Superior temporal gyrus (tissue), 1 donor: Measurements from ENCODE around the gene MFSD11.
A peak's percentile ranks its signal among the peaks of the same experiment; 100 is the strongest.
"Not testable (repeated sequence)": the region's sequence is repeated elsewhere in the genome, so short reads cannot be mapped to it uniquely, and the experiment has no call there.

Experiments used
- DNase-seq: peaks from one replicate; pipeline ENCODE4 v3.0.0-alpha.2; 2016; ENCODE audit errors: extremely low spot score

MFSD11 gene

DNA sequence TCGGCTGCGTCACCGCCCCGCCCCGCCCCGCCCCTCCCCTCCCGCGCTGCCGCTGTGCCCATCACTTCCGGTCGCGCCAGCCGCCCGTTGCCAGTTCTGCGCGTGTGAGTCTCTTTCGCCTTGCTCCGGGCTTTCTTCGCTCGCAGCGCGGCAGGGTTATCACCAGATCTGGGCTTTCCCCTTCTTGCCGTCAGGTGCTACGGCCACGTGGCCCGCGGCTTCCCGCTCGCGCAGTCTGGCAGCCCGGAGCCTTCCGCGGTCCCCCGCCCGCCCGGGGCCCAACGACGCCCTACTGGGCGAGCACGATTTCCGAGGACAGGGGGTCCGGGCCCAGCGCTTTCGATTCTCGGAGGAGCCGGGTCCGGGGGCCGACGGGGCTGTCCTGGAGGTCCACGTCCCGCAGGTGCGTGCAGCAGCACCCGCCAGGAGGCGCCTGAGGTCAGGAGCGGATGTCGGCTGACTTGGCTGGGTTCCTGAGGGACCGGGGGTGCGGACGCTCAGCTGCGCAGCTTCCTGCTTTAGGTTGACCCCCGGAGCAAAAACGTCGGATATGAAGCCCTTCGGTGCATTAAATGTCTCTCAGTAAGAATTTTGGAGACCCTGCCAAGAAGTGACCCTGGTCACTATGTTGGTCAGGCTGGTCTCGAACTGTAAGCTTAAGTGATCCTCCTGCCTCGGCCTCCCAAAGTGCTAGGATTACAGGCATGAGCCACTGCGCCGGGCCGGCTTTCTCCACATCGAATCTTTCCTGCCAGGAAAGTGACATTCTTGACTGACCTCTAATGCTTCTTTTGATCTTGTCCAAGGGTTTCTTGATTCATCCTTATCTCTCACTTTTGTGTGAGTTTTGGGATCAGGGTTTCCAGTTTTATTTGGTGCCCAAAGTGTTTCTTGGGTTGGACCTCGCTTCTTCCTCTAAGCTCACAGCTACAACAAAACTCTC, 10.9 kb upstream of the MFSD11 start, which contains the start of gene METTL23:
TSS of gene METTL23 (plus strand) at position 64 of the 943 bp plus-strand sequence. CDS start 2,872 bp downstream, outside the sequence.
- peak; percentile 93 for DNase-seq

DNA sequence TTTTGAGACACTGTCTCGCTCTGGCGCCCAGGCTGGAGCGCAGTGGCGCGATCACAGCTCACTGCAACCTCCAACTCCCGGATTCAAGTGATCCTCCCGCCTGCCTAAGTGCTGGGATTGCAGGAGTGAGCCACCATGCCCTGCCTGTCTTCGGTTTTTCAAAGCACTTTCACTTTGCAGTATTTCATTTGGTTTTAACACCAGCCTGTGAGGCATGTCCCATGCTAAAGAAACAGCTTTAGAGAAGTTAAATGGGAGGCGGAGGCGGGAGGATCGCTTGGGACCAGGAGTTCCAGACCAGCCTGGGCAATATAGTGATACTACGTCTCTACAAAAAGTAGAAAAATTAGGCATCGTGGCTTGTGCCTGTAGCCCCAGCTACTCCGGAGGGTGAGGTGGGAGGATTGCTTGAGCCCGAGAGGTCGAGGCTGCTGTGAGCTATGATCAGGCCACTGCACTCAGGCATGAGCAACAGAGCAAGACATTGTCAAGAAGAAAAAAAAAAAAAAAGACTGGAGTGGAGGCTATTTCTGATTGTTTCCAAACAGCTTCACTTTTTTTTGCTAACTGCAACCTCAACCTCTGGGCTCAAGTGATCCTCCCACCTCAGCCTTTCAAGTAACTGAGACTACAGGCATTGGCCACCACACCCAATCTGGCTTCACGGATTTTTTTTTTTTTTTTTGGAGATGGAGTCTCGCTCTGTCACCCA, 10.0 kb upstream of the MFSD11 start:
- DNase-seq = no peak

DNA sequence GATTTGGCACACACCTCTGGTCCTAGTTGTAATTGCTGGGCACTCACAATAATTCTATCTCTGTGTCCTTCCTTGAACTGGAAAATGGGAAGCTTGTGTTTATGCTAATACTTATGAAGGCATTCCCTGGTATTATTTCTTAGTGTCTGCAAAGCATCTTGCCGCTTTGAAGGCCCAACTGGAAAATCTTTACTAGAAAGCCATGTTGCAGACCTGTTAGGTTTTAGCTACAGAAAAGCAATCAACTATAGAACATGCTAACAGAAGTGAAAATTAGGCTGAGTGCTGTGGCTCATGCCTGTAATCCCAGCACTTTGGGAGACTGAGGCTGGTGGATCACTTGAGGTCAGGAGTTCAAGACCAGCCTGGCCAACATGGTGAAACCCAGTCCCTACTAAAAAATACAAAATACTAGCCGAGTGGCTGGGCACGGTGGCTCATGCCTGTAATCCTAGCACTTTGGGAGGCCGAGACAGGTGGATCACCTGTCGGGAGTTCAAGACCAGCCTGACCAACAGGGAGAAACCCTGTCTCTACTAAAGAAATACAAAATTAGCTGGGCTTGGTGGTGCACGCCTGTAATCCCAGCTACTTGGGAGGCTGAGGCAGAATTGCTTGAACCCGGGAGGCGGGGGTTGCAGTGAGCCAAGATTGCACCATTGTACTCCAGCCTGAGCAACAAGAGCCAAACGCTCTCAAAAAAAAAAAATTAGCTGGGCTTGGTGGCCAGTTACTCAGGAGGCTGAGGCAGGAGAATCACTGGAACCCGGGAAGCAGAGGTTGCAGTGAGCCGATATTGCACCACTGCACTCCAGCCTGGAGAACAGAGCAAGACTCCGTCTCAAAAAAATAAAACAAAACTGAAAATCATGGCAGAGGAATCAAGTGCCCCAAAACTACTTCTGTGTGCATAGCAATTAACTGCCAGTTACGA, 5.9 kb upstream of the MFSD11 start:
- DNase-seq = not testable (repeated sequence)

DNA sequence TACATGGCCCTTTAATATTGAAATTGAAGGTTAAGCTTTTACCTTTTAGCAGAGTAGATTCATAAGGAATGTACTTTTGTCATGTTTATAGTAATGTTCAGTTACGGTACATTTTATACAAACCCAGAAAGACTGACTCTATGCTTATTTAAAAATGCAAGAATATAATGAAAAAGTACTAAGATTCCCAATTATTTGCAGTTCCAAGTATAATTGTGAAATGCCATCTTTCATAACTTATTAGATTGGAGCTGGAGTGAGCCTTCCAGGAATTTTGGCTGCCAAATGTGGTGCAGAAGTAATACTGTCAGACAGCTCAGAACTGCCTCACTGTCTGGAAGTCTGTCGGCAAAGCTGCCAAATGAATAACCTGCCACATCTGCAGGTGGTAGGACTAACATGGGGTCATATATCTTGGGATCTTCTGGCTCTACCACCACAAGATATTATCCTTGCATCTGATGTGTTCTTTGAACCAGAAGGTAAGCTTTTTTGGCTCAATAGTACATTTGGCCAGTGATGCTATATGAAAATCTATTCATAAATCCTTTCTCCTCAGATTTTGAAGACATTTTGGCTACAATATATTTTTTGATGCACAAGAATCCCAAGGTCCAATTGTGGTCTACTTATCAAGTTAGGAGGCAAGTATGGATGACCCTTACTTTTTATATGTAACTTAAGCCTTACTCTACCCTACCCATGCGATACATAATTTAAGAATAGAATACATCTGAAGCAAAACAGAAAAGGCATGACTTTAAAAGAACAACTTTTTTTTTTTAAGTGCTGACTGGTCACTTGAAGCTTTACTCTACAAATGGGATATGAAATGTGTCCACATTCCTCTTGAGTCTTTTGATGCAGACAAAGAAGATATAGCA, 4.9 kb upstream of the MFSD11 start:
- peak; percentile 27 for DNase-seq

DNA sequence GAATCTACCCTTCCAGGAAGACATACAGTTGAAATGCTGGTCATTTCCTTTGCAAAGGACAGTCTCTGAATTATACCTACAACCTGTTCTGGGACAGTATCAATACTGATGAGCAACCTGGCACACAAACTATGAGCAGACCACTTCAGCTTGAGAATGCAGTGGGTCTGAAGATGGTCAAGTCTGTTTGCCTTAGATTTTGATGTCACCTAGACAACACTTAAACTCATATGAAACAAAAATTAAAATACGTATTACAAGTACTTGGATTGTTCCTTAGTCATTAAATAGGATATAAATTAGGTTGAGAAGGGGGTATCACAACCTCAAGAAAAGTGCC, 4.3 kb upstream of the MFSD11 start:
- DNase-seq = no peak

DNA sequence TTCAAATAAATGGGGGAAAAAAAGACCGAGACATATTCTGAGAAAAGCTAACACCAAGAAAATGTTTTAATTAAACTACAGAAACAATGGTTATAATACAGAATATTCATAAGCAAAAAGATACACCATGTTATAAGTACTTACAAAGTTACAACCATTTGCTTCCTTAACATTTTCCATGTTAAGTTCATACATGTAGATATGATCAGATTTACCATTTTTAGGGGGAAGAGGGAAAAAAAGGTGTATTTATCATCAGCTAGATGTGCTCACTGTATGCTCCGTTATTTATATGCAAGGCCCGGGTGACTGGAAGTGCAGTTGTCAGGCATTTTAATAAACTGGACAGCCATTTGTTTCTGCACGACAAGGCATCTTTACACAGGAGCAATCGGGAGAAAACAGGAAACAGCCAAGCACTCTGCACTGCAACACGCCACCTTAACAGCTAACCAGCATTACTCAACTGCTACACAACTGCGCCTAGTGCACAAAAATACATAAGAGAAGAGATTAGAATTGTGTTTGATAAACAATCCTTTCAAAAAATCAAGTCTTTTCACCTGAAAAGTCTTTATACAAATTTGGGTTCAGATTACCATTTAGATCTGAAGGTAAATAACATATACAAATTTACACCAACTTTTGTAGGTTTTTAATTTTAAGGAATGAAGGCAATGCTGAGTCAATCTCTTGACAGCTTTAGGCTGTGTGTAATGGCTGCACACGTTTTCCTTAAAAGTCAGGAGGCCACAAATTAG, 3.7 kb upstream of the MFSD11 start:
- no peak for DNase-seq

DNA sequence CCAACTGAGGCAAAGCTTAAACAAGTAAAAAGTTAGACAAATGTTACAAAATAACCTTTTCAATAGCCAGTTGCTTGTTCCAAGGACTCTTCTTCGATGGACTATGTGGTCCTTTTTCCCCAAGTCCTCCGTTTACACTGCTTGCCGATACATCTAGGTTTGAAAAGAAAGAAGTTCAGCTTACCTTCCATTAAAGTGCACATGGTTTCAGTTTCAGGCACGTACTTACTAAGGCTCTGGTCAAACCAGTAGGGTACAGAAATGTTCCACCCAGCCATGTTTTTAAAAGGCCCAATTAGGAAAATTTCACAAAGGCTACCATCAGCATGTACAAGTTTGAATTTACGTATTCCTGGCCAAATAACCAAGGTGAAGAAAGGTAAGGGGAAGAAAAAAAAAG, 2.9 kb upstream of the MFSD11 start:
- peak; percentile 20 for DNase-seq

DNA sequence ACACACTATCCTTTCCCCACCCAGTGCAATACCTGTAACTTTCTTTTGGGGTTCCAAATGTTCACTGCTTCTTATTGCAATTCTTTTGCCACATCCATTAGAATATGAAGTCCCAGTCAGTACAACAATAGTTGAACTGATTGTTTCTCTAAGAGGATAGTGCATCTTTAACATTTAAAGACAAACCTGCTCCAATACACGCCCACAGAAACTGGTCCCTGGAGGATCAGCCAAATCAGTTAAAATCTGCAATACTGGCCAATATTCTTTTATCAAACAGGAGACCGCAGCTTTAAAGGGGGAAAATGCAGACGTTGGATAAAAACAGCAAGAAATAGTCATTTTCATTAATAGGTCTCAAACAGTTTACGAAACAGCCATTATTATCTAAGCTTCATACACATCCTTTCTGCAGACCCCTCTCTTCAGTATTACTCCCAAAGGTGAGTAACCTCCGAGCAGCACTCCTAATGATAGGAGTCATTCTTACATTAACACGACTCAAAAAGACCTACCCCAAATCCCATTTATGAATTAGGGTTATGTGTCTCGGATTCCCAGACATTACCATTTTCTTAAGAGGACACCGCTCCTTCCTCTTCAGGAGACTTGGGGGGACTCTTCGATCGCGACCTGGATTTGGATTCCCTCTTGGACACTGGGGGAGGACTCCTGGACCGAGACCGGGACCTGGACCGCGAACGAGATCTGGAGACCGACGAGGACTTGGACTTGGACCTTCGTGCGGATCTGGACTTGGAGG, 2.2 kb upstream of the MFSD11 start:
- DNase-seq = peak; percentile 60

DNA sequence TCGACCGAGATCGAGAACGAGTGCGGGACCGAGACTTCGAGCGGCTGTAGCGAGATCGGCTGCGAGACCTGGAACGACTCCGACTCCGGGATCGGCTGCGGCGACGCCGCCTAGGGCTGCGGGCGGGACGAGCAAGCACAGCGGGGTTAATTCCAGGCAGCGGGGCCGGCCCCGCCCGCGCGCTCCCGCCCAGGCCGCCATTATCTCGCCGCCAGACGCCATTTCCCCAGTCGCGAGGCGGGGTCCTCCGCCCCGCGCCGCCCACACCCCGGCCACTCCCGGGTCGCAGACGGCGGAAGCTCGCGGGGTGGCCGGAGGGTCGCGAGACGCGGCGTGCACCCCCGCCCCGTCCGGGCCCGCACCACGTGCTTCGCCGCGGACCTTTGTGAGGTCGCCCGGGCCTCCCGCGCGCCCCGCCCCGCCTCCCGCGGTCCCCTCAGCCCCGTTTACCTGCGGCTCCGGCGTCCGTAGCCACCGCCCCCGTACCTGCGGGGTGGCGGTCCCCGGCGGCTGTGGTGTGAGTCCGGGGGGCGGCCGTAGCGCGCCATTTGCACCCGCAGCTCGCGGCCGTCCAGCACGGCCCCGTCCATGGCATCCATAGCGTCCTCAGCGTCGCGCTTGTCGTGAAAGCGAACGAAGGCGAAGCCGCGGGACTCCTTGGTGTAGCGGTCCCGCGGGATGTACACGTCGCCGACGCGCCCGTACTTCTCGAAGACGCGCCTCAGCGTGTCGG, 1.4 kb upstream of the MFSD11 start:
- DNase-seq = peak; percentile 57

DNA sequence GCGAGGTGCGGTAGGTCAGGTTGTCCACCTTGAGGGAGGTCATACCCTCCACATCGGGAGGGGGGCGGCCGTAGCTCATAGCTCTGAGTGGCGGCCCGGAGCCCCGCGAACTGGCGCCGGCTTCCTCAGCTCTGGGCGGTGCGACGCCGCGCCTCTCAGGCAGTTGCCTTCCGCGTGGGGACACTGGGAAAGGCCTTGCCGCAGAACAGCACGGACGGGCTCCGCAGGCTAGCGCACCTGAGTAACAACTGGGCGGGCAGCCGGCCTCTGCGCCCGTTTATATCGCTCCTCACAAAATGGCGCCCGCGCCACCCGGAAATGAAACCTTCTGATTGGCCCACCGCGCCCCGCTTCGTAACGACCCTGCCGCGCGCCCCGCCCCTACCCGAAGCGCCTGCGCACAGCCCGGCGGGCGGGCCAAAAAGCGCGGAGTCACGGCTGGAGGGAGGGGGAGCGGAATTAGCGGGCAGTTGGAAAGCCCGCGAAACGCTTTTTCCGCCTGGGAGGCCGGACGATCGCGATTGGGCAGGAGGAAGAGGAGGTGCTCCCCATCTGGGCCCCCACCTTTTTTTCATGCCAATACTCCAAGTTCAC, 740 bp upstream of the MFSD11 start, which contains the start of gene SRSF2:
TSS of gene SRSF2 (minus strand) at position 250 of the 594 bp plus-strand sequence. CDS start at position 79, 171 bp downstream.
- peak; percentile 98 for DNase-seq

DNA sequence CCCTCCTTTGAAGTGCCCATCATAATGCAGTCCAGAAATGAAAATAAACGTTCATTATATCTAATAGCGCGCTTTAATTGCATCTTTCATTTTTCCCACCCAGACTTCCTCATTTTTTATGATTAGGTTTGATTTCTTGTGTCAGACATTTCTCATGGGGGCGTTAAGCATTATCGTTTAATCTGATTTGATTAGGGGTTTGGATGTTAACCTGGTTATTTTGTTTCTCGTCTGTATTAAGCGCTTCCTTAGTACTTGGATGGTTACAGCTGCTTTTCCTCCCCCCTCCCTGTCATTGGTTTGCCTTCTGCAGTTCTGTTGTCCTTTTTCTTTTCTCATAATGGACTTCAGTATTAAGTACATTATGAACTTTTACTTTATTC, 540 bp downstream of the MFSD11 start:
- no peak for DNase-seq

DNA sequence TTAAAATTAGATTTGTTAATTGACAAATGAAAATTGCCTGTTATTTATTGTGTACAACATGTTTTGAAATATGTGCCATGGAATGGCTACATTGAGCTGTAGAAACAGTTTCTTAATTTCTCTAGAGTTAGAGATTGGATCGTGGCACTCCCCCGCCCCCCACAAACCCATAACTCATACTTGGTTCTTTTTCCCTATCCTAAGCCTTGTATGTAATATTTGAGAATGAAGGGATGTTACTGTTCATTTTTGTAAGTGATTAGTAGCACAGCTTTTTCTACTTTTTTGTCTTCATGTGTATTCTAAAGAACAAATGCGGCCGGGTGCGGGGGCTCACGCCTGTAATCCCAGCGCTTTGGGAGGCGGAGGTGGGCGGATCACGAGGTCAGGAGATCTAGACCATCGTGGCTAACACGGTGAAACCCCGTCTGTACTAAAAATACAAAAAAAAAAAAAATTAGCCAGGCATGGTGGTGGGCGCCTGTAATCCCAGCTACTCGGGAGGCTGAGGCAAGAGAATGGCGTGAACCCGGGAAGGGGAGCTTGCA, 1.7 kb downstream of the MFSD11 start:
- not testable (repeated sequence) for DNase-seq

DNA sequence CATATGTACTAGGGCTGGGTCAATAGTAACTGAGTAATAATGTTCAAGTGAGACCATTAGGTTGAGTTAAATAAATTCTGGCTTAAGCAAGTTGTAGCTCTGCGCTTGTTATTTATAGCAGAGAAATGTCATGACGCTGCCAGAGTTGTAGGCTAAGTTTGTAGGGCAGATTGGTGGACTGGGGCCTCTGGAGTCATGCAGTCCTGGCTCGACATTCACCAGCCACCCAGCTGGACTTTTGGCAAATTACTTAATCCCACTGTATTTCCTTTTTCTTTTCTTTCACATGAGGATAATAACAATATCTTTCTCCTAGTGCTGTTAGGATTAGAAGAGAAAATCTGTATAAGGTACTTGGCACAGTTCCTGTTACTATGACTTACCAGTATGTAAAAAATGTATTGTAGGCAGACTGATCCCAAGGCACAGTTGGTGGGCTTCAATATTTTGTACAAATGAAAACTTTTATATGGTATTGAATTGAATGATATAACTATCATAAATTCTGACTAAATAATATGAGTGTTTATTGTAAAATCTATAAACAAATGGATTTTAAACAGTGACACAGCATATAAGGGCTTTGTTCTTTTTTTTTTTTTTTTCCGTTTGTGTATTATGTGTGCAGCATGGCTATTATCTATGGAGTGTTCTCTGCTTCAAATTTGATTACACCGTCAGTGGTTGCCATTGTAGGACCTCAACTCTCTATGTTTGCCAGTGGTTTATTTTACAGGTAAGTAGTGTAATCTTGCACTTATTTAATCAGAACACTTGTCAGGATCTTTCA, 2.6 kb downstream of the MFSD11 start:
- DNase-seq = no peak

DNA sequence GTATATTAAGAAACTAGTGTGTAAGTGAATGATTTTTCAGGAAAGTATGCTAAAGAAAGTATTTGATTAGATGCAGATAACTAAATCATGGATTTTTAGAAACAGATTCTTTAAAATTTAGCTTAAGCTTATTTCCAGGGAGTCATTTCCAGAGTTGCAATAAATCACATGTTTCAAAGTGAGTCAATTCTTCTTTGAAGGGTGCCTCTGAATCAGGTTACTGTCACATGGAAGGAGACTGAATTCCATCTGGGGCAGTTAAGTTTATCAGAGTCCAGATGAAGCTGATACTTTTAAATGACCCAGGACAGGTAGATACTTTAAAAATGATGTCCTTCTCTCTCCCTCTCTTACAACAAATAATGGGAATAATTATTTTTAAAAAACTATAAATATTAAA, 5.0 kb downstream of the MFSD11 start:
- DNase-seq = no peak

DNA sequence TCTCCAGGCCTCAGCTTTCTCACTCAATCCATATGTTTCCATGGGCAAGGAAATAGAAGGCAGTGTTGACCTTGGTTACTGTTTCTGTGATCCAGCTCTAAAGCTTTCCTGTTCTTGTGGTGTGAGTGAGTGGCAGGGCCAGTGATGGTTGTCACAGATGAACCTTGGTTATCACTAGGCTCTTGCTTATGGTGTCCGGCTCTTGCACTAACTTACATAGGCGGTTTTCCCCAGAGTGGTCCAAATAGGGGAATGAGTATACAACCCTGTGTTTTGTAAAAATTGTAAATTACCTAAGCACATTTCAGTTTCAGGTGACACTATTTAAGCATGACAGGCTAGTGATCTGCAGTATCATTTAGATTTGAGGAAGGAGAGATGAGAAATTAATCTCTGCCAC, 6.8 kb downstream of the MFSD11 start:
- no peak for DNase-seq

DNA sequence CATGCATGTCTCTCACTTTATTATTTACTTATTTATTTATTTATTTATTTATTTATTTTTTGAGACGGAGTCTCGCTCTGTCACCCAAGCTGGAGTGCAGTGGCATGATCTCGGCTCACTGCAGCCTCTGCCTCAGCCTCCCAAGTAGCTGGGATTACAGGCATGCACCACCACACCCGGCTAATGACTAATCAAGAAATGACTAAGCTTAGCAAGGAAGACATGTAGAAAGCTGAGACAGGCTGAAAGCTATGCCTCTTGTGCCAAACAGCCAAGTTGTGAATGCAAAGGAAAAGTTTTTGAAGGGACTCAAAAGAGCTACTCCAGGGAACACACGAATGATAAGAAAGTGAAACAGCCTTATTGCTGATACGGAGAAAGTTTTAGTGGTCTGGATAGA, 7.9 kb downstream of the MFSD11 start:
- not testable (repeated sequence) for DNase-seq
